AG09309 (cell line): ENCODE results near the gene LBHD1.
"Not testable (repeated sequence)": the region's sequence is repeated elsewhere in the genome, so short reads cannot be mapped to it uniquely, and the experiment has no call there.

Source experiments
- DNase-seq: peaks from one replicate; pipeline ENCODE4 v3.0.0-alpha.2; 2010; ENCODE audit warnings: low read depth
- H3K4me3 ChIP-seq: 2 replicates; pipeline ENCODE4 v1.5.1; 2011; ENCODE audit warnings: mild to moderate bottlenecking, low read depth, low read length, moderate library complexity; ENCODE audit not compliant: control insufficient read depth
- TF ChIP-seq, protein P1 (sequence below): IDR thresholded peaks from 2 replicates; pipeline ENCODE4 v1.5.1; 2011; ENCODE audit warnings: mild to moderate bottlenecking, low read depth, low read length, inconsistent platforms; ENCODE audit not compliant: insufficient read depth, control insufficient read depth; ENCODE audit errors: missing control alignments

LBHD1 gene

GRCh38 chr11:62694455-62695167 is 22.5 kb upstream of the LBHD1 start:
- H3K4me3 ChIP-seq: no peak overlapping the region
- no peak for DNase-seq
- TF ChIP-seq, protein P1, sequence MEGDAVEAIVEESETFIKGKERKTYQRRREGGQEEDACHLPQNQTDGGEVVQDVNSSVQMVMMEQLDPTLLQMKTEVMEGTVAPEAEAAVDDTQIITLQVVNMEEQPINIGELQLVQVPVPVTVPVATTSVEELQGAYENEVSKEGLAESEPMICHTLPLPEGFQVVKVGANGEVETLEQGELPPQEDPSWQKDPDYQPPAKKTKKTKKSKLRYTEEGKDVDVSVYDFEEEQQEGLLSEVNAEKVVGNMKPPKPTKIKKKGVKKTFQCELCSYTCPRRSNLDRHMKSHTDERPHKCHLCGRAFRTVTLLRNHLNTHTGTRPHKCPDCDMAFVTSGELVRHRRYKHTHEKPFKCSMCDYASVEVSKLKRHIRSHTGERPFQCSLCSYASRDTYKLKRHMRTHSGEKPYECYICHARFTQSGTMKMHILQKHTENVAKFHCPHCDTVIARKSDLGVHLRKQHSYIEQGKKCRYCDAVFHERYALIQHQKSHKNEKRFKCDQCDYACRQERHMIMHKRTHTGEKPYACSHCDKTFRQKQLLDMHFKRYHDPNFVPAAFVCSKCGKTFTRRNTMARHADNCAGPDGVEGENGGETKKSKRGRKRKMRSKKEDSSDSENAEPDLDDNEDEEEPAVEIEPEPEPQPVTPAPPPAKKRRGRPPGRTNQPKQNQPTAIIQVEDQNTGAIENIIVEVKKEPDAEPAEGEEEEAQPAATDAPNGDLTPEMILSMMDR: peak; percentile 81

DNA sequence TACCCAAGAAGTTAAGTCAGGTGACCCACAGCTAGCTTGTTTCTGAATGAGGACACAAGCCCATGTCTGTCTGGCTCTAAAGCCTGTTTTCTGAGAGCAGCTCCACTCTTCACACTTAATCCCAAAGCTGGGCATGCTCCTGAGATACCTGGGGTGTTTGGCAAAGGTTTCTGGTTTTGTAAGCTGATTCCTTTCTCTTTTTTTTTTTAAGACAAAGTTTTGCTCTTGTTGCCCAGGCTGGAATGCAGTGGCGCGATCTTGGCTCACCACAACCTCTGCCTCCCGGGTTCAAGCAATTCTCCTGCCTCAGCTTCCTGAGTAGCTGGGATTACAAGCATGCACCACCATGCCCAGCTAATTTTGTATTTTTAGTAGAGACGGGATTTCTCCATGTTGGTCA is 21.6 kb upstream of the LBHD1 start:
- H3K4me3 ChIP-seq, DNase-seq: not testable (repeated sequence)

GRCh38 chr11:62689421-62690183 is 17.5 kb upstream of the LBHD1 start, which contains the start of gene LRRN4CL:
TSS of gene LRRN4CL (minus strand) at chr11:62689530. CDS start at chr11:62688508, 1,022 bp downstream.
- TF ChIP-seq, protein P1: peak; percentile 3
- DNase-seq: peak; percentile 91
- H3K4me3 ChIP-seq: 0 out of 2 replicates have a peak within 1 kb of the TSS, but pooled peaks have one; percentile 0

- no peak for DNase-seq
- TF ChIP-seq, protein P1: no peak
These were observed 16.4 kb upstream of the LBHD1 start for GRCh38 chr11:62688491-62688890.

GRCh38 chr11:62687508-62688396 is 15.7 kb upstream of the LBHD1 start:
- no peak for DNase-seq
- H3K4me3 ChIP-seq: no peak overlapping the region
- TF ChIP-seq, protein P1: no peak

More at GRCh38 chr11:62688491-62688890, 16.4 kb upstream of the LBHD1 start:
- no peak overlapping the region for H3K4me3 ChIP-seq

DNA sequence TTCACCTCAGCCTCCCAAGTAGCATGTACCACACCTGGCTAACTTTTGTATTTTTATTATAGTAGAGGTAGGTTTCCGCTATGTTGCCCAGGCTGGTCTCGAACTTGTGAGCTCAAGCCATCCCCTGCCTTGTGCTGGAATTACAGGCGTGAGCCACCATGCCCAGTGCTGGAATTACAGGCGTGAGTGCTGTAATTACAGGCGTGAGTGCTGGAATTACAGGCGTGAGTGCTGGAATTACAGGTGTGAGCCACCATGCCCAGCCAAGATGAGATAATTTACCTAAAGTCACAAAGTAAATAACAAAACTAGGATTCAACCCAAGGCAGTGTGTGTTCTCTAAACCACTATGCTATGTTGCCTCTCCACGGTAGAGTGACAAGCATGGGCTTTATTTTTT is 10.5 kb upstream of the LBHD1 start:
- no peak for DNase-seq
- no peak overlapping the region for H3K4me3 ChIP-seq
- TF ChIP-seq, protein P1: no peak
